TTC549 (cell line): ENCODE results near the gene STRBP.

Experiments used
- FAIRE-seq: peaks from 2 replicates; lab custom pipeline; 2012; peaks lifted over from hg19 to GRCh38; lab: Jason Lieb, UNC

The STRBP gene

GRCh38 chr9:123127512-123128075, 140.8 kb downstream of the STRBP start:
- FAIRE-seq: no peak

GRCh38 chr9:123121457-123121856, 146.9 kb downstream of the STRBP start:
- FAIRE-seq: no peak

- FAIRE-seq: no peak
Observed at GRCh38 chr9:123120953-123121352, 147.4 kb downstream of the STRBP start.

- FAIRE-seq: no peak
Observed at GRCh38 chr9:123120131-123120530, 148.3 kb downstream of the STRBP start.

GRCh38 chr9:123119566-123119965, 148.8 kb downstream of the STRBP start:
- no peak for FAIRE-seq

- FAIRE-seq: no peak
Observed at GRCh38 chr9:123116036-123116435, 152.3 kb downstream of the STRBP start.

GRCh38 chr9:123115146-123115913, 153.1 kb downstream of the STRBP start:
- no peak for FAIRE-seq

- FAIRE-seq: no peak
Observed at GRCh38 chr9:123113185-123113584, 155.2 kb downstream of the STRBP start.

- FAIRE-seq: no peak
Observed at GRCh38 chr9:123112015-123112975, 156.1 kb downstream of the STRBP start.

- FAIRE-seq: no peak
Observed at GRCh38 chr9:123111427-123112014, 156.9 kb downstream of the STRBP start.

GRCh38 chr9:123109540-123110279, 158.7 kb downstream of the STRBP start:
- FAIRE-seq: no peak

- FAIRE-seq: no peak
Observed at GRCh38 chr9:123108976-123109375, 159.4 kb downstream of the STRBP start.

- FAIRE-seq: no peak
Observed at GRCh38 chr9:123107639-123108285, 160.6 kb downstream of the STRBP start.

- FAIRE-seq: no peak
Observed at GRCh38 chr9:123105490-123105889, 162.9 kb downstream of the STRBP start.

- FAIRE-seq: no peak
Observed at GRCh38 chr9:123104807-123105206, 163.6 kb downstream of the STRBP start.

GRCh38 chr9:123102375-123103113, 165.8 kb downstream of the STRBP start:
- FAIRE-seq: no peak

GRCh38 chr9:123099548-123099947, 168.8 kb downstream of the STRBP start:
- no peak for FAIRE-seq

- FAIRE-seq: no peak
Observed at GRCh38 chr9:123099042-123099441, 169.3 kb downstream of the STRBP start.

- no peak for FAIRE-seq
Observed at GRCh38 chr9:123098096-123098459, 170.3 kb downstream of the STRBP start.

GRCh38 chr9:123097430-123098095, 170.8 kb downstream of the STRBP start:
- no peak for FAIRE-seq
